Measurements from ENCODE around the gene KRT25. TPM values are rescaled to one million over a fixed set of nuclear protein-coding genes. Genes with fewer than 3 reads are reported as not detected.

KRT25 gene
- total RNA-seq, 3 donors from 2014 or later (not counting 1 experiment from before 2014, with no cell fraction given) = not detected

DNA sequence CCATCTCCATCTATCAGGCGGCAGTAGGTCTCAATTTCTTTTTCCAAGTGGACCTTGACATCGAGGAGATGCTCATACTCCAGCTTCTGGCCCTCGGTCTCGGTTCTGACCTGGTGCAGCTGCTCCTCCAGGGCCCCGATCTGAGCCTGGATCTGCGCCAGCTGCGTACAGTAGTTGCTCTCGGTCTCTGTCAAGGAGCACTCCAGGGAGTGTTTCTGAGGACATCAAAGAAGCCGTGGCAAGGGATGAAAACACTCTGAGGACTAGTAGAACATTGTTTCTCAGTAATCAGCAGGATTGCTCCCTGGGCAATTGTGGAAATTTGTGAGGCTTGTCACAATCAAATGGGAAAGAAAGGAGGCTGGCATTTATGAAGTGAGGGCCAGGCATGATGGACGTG, 38.7 kb upstream of the KRT25 start:
- H3K27me3 Mint-ChIP-seq (ENCODE audit: low read depth in 2 of 2) = peaks cover 25 to 49% of the 10 kb centered on the region in 2 donors
- TF ChIP-seq, protein P1, sequence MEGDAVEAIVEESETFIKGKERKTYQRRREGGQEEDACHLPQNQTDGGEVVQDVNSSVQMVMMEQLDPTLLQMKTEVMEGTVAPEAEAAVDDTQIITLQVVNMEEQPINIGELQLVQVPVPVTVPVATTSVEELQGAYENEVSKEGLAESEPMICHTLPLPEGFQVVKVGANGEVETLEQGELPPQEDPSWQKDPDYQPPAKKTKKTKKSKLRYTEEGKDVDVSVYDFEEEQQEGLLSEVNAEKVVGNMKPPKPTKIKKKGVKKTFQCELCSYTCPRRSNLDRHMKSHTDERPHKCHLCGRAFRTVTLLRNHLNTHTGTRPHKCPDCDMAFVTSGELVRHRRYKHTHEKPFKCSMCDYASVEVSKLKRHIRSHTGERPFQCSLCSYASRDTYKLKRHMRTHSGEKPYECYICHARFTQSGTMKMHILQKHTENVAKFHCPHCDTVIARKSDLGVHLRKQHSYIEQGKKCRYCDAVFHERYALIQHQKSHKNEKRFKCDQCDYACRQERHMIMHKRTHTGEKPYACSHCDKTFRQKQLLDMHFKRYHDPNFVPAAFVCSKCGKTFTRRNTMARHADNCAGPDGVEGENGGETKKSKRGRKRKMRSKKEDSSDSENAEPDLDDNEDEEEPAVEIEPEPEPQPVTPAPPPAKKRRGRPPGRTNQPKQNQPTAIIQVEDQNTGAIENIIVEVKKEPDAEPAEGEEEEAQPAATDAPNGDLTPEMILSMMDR (IDR thresholded peaks at IDR 0.05) = no peak
- no peak overlapping the region for H3K4me3 ChIP-seq (ENCODE audit: low read length)
- H3K36me3 Mint-ChIP-seq = no peaks in the 10 kb centered on the region
- H3K27ac ChIP-seq (ENCODE audit: low read length) = no peak overlapping the region
- WGBS (ENCODE audit: insufficient coverage) = 85% methylated on average over 10 of the region's 10 CpGs
- no peaks in the 10 kb centered on the region for H3K4me1 ChIP-seq (ENCODE audit: control insufficient read depth, insufficient read depth, low read length)
- ATAC-seq (no peak), DNase-seq (no peak)
- peaks cover 12% of the 10 kb centered on the region for H3K27me3 ChIP-seq (ENCODE audit: control insufficient read depth, insufficient read depth, low read length)
- H3K27ac Mint-ChIP-seq = no peak overlapping the region
- no peak overlapping the region for H3K4me3 Mint-ChIP-seq
- no peaks in the 10 kb centered on the region for H3K9me3 Mint-ChIP-seq
- no peaks in the 10 kb centered on the region for H3K36me3 ChIP-seq (ENCODE audit: control insufficient read depth, insufficient read depth, low read length)
- no peaks in the 10 kb centered on the region for H3K4me1 Mint-ChIP-seq
- intact Hi-C loops (cut with micrococcal nuclease) = no loop called here
- H3K9me3 ChIP-seq (ENCODE audit: control insufficient read depth, insufficient read depth, low read length) = no peaks in the 10 kb centered on the region

DNA sequence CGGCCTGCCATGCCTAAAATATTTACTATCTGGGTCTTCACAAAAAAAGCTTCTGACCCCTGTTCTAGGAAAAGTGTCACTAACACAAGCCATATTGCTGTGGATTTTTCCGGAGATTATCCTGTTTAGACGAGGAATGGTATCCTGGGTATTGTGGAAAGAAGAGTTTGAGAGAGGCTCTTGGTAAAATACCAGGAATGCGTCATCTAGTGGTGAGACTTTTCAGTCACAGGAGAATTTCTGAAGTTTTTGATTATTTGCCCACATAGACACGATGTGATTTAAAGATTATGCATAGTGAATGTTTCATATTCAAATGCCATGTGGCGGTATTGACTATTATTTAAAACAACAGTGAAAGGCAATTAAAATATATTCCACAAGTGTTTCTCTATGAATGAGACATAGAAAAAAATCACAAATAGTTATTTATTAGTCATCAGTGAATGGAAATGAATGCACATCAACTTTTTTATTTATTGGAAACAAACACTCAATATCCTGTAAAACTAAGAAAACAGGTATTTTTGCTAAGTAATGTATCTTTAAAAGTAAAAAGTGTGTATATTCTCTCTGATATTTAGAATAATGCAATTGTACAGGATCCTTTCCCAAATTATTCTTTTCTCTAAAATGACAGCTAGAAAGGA, 36.8 kb upstream of the KRT25 start:
- Histone ChIP-seq H3K27ac (ENCODE audit: low read length) (no peak overlapping the region), H3K9me3 (ENCODE audit: control insufficient read depth, insufficient read depth, low read length) (no peaks in the 10 kb centered on the region), H3K36me3 (ENCODE audit: control insufficient read depth, insufficient read depth, low read length) (no peaks in the 10 kb centered on the region), H3K4me3 (ENCODE audit: low read length) (no peak overlapping the region), H3K4me1 (ENCODE audit: control insufficient read depth, insufficient read depth, low read length) (no peaks in the 10 kb centered on the region), H3K27me3 (ENCODE audit: control insufficient read depth, insufficient read depth, low read length) (peaks cover 11% of the 10 kb centered on the region)
- no peaks in the 10 kb centered on the region for H3K36me3 Mint-ChIP-seq
- WGBS (ENCODE audit: insufficient coverage) = 51% methylated on average over 5 of the region's 6 CpGs
- H3K27me3 Mint-ChIP-seq (ENCODE audit: low read depth in 2 of 2) = peaks cover 34 to 60% of the 10 kb centered on the region in 2 donors
- H3K27ac Mint-ChIP-seq = no peak overlapping the region
- no peak overlapping the region for H3K4me3 Mint-ChIP-seq
- no peaks in the 10 kb centered on the region for H3K4me1 Mint-ChIP-seq
- intact Hi-C loops (cut with micrococcal nuclease) = no loop called here
- TF ChIP-seq, protein P1 (IDR thresholded peaks at IDR 0.05) = no peak
- ATAC-seq = no peak
- DNase-seq = peak in 1 of 2 donors; percentile 19
- no peaks in the 10 kb centered on the region for H3K9me3 Mint-ChIP-seq

DNA sequence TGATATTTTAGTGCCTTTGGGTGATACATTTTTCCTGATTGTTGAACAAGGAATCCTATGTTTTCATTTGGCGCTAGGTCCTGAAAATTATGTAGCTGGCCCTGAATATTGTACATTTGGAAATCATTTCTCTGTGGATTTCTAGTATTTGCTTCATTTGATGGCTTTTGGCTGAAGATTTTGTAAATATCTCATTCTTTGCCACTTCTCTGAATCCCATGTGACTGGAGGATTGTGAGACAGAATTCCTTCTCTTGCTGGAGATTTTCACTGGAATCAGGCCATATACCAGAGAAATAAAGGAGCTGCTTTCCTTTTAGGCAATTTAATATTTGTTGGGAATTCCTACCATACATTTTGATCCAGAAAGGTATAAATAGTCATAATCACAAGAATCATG, 36.0 kb upstream of the KRT25 start:
- Histone ChIP-seq H3K27me3 (ENCODE audit: control insufficient read depth, insufficient read depth, low read length) (peaks cover 10% of the 10 kb centered on the region), H3K4me1 (ENCODE audit: control insufficient read depth, insufficient read depth, low read length) (no peaks in the 10 kb centered on the region), H3K27ac (ENCODE audit: low read length) (no peak overlapping the region), H3K4me3 (ENCODE audit: low read length) (no peak overlapping the region), H3K36me3 (ENCODE audit: control insufficient read depth, insufficient read depth, low read length) (no peaks in the 10 kb centered on the region), H3K9me3 (ENCODE audit: control insufficient read depth, insufficient read depth, low read length) (no peaks in the 10 kb centered on the region)
- H3K27ac Mint-ChIP-seq = no peak overlapping the region
- ATAC-seq (no peak), DNase-seq (no peak)
- no peaks in the 10 kb centered on the region for H3K9me3 Mint-ChIP-seq
- no peak overlapping the region for H3K4me3 Mint-ChIP-seq
- H3K4me1 Mint-ChIP-seq = no peaks in the 10 kb centered on the region
- H3K36me3 Mint-ChIP-seq = no peaks in the 10 kb centered on the region
- 85% methylated on average over 1 of the region's 1 CpG for WGBS (ENCODE audit: insufficient coverage)
- intact Hi-C loops (cut with micrococcal nuclease) = no loop called here
- peaks cover 28 to 53% of the 10 kb centered on the region in 2 donors for H3K27me3 Mint-ChIP-seq (ENCODE audit: low read depth in 2 of 2)
- TF ChIP-seq, protein P1 (IDR thresholded peaks at IDR 0.05) = no peak

DNA sequence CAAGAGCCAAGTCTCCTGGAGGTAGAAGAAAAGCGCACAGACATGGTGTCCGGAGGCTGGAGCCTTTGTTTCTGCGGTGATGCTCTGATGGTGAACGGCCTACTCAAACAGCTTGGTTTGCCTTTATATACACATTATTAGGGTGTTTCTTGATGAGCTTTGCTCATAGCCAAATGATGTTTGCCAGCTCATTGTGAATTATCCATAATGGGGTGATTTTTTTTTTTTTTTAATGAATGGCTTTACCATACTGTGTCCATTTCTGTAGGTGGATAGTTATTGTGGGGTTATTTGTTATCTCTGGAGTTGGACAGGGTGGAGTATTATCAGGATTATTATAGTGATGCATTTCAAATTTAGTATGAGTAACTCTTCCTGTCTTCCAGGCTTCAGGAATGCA, 27.3 kb upstream of the KRT25 start, which contains the start of gene KRT27:
Gene KRT27 (minus strand): TSS at position 101 of the 400 bp plus-strand sequence. CDS start 57 bp downstream, at position 44.
- intact Hi-C loops (cut with micrococcal nuclease) = no loop called here
- no peaks in the 10 kb centered on the region for H3K4me1 Mint-ChIP-seq
- Histone ChIP-seq H3K4me1 (ENCODE audit: control insufficient read depth, insufficient read depth, low read length) (peaks cover 5% of the 10 kb centered on the region), H3K27me3 (ENCODE audit: control insufficient read depth, insufficient read depth, low read length) (peaks cover 19% of the 10 kb centered on the region), H3K4me3 (ENCODE audit: low read length) (no peak within 1 kb of the TSS), H3K27ac (ENCODE audit: low read length) (no peak within 1 kb of the TSS), H3K36me3 (ENCODE audit: control insufficient read depth, insufficient read depth, low read length) (no peaks in the 10 kb centered on the region), H3K9me3 (ENCODE audit: control insufficient read depth, insufficient read depth, low read length) (no peaks in the 10 kb centered on the region)
- no peak within 1 kb of the TSS for H3K27ac Mint-ChIP-seq
- ATAC-seq = no peak
- no peak within 1 kb of the TSS for H3K4me3 Mint-ChIP-seq
- TF ChIP-seq, protein P1 (IDR thresholded peaks at IDR 0.05) = no peak
- 92% methylated on average over 4 of the region's 4 CpGs for WGBS (ENCODE audit: insufficient coverage)
- no peaks in the 10 kb centered on the region for H3K9me3 Mint-ChIP-seq
- peaks cover 31 to 62% of the 10 kb centered on the region in 2 donors for H3K27me3 Mint-ChIP-seq (ENCODE audit: low read depth in 2 of 2)
- no peaks in the 10 kb centered on the region for H3K36me3 Mint-ChIP-seq
- DNase-seq = no peak

Data from natural killer cell (primary cell).